GM19438 (cell line): ENCODE data around the gene DHX38.

Source experiments
- ATAC-seq: cut with Tn5 transposase; IDR thresholded peaks from one replicate; pipeline ENCODE4 v1.9.1; 2021; ENCODE audit warnings: low read depth; ENCODE audit not compliant: unreplicated experiment

The DHX38 gene

DNA sequence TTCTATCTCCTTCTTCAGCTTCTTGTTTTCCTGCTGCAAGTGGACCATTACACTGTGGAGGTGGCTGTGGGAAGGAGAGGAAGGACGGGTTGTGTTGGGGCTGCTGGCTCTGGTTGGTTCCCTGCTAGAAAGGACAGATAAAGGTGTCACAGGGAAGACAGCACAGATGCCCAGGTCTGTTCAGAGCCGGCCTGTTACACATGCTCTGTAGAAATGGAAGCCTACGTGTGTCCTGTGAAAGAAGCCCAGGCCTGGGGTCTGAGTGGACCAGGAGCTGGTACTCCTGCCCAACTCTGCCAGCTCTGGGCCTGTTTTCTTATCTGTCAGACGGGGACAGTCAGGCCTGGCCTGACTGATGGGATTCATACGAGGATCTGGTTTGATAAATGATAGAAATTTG lies 26.4 kb downstream of the DHX38 start:
- ATAC-seq: no peak

DNA sequence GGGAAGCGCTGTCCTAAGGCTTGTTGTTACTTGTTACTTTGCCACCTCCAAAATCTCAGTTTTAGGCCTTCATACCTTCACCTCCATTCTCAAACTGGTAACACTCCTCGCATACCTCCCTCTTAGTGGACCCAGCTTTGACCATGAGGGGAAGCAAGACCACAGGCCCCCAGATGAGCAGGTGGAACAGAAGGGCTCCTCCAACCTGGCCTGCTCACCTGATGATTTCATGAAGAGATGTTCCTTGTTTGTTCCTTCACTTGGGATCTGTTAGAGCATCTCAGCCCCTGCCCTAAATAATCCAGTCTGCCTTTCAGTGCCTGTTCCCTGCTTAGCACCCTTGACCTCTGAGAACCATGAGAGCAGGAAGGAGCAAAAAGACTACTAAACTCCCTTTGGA lies 28.7 kb downstream of the DHX38 start:
- no peak for ATAC-seq

DNA sequence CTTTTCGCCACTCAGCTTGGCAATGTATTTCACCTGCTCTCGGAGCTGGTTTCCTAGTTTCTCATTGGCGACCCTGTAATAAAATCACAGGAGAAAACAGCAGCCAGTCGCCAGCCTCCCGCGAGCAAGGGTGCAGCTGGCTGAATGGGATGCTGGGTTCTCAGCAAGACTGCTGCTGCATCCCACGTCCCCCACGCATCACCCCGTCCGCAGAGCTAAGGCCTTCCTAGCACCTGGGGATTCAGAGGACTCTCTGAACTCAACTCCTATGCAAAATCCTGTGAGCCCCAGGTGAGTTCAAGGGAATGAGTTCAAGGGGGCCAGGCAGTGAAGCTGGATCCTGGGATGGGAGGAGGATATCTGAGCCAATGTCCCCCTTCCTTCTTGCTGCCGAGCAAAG lies 29.3 kb downstream of the DHX38 start:
- ATAC-seq: no peak

DNA sequence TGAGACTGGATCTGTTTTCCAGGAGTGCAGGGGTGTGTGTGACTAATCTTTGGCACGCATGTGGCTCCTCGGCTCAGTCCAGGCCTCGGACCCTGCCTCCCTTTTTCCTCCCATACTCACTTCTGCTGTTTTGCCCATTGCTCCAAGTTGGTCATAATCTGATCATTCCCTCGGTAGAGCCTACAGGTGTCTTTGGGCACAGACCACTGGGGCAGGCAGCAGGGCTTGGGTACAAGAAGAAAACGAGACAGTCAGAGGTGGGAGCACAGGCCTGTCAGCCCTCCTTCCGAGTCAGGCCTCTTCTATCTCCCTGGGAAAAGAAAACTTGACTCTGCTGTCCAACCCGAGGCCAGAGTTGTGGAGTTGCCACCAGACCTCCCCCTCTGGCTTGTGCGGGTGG lies 29.8 kb downstream of the DHX38 start:
- ATAC-seq: no peak

DNA sequence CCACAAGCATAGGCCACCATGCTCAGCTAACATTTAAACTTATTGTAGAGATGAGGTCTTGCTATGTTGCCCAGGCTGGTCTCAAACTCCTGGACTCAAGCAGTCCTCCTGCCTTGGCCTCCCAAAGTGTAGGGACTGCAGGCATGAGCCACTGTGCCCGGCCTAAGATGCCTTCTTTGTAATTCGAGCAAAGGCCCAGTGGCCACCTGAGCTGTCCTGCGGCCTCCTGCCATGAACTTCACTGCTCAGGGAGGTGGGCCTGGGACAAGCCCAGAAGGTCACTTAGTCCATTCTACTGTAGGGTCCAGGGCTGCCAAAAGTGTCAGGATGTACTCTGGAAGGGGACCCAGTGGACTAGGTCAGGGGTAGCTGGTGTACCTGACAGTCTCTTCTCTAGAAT lies 30.5 kb downstream of the DHX38 start:
- ATAC-seq: no peak

DNA sequence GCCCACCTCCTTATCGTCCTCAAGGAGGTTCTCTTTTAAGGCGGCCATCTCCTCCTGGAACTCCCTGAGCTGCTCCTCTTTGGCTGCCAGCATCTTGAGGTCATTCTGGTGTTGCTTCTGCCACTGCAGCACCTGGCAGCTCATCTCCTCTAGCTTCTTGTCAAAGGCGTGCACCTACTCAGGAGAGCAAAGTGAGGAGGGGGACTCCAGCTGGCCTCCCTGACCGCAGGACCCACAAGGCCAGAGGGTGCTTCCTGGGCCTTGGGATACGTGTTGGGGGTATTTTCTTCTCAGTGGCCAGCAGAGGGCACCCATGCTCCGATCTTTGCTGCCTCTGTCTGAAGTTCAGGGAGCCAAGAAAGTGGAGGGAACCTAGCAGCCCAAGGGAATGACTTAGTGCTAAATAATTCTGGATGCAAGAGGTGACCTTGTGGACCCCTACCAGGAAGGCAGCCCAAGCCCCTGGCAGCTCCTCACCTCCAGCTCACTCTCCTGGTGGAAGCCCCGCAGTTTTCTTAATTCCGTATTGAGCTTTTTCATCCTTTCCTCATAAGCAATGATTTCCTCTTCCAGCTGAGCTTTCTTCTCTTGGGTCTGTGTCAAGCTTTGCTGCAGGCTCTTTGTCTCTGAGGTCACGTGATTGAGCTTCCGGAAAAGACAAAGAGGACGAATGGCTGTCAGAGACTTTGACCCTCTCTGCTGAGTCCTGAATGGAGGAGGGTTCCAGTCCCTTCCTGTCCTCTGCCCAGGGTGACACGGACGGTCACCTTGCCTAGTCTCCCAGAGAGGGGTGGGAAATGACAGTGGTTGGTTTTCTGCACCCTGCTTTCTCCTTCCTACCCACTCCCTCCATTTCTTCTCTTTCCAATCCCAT lies 31.4 kb downstream of the DHX38 start:
- ATAC-seq: no peak

DNA sequence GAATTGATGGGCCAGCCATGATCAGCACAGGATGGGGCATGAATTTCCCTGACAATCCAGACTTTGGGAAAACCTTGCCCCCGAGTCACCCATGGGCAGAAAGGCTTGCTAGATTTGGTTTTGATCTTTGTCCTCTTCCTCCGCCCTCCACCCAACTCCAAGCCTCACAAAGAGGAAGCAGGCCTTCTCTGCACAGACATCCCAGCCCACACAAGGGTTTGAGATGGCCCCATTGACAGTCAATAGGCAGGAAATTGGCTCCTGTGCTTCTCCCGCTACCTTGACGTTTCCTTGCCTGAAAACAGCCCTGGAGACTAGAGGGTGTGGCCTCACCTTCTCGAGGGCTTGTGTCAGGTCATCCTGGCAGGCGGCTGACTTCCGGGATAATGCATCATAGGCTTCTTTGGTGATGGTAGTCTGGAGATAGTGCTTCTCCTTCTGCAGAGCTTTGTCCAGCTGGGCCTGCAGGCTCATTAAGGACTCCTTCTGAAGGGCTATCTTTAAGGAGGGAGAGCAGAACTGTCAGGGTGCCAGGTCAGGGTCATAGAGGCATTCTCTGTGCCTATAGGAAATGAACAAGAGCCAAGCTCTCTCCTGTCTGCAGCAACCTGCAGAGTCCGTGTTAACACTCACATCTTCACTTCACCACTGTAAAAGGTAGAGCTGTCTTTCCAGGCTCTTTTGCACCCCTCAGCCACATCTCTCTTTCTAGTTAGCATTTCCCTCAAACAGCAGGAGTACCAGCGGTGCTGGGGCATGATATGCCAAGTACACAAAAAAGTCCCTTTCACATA lies 32.2 kb downstream of the DHX38 start:
- ATAC-seq: no peak

DNA sequence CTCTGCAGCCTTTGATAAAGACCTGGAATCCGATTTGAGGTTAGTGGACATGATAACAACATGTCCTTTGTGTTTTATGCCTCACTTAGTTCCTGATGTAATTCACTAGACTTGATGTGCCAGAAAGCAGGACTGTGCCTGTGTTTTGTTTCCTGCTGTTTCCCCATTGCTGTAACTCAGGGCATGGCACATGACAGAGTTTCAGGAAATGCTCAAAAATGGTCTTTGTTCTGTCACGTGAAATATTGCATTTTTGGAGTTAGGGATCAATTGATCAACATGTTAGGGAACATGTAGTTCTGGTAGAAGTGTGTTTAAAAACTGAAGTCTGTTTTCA lies 32.8 kb downstream of the DHX38 start:
- no peak for ATAC-seq

DNA sequence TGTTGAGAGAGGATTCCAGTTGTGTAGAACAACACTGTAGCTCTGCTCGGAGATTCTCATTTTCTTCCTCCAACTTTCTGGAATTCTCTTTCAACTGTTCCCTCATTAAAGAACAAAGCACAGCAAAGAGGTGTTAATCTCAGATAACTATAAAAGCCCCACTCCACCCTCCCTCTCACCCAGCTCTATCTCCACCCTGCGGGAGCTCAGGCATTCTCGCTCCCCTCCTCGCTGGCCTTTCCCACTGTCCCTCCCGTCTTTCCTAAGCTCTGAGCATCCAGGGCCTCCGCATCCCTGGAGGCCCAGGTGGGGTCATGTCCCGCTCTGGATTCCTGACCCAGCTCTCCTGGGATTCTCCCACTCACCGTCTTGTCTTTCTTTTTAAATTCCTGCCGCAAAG lies 35.1 kb downstream of the DHX38 start:
- no peak for ATAC-seq

DNA sequence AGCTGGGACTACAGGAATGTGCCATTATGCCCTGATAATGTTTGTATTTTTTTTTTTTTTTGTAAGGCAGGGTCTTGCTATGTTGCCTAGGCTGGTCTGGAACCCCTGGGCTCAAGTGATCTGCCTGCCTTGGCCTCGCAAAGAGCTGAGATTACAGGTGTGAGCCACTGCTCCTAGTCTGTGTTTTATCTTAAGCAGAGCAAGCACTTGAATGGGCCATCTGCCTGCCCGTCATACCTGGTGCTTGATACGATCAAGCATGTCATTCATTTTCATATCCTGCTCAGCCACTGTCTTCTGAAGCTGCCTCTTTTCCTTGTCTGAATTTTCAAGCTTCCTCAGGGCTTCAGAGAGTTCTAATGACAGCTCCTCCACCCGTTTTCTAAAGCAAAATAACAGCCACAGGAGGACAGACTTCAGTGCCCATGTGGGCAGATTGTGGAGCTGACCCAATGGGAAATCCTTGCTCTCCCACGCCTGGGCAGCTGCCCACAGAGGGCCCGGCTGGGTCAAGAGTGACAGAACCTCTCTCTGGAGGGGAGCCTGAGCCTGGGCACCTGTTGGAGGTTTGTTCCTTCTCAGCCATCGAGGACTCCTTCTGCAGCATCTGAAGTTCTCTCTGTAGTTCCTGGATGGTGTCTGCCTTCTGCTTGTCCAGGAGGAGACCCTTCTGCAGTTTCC lies 36.5 kb downstream of the DHX38 start:
- ATAC-seq: no peak

DNA sequence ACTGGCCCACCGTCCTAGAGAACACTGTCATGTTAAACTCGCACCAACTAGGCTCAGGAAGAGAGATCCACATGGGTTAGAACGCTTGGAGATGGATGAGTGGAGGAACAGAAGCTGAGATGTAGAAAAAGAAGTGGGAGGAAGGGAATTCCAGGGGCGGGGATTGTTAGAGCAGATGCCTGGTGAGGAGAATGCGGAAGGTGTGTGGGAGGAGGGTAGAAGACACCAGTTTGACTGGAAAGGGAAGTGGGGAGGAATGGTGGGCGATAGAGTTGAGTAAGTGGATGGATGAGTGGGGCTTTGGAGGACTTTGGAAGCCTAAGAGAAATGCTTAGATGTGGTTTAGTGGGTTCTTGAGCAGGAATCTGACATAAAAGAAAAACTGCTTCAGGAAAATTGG lies 37.4 kb downstream of the DHX38 start:
- ATAC-seq: no peak

DNA sequence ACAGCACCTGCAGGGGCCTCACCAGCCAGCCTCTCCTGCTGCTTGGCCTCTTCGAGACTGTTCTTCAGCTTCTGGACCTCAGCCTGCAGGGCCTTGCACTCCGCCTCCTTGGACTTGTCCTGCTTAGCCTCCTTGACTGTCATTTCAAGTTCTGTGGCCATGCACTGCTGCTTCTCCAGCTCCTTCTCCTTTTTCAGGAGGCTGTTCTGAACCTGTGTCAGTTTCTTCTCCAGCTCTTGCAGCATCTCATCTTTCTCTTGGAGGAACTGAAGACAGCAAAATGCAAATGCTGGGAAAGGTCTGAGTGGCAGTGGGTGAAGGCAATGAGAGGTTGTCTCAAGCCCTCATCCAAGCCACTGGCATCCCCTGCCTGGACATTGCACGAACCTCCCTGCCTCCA lies 39.1 kb downstream of the DHX38 start:
- no peak for ATAC-seq

DNA sequence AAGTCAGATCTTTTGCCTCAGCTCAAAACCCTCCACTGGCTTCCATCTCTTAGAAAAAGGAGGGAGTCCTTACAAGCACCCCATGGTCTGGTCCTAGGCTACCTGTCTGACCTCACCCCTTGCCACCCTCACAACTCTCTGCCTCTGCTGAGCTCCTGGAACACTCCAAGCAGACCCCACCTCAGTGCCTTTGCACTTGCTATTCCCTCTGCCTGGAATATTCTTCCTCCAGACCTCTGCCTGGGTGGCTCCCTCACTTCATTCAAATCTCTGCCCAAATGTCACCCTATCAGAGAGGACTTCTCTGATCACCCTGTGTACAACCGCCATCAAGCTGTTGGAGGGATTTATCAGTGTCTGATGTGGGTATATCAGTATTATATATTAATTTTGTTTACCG lies 40.9 kb downstream of the DHX38 start:
- no peak for ATAC-seq

DNA sequence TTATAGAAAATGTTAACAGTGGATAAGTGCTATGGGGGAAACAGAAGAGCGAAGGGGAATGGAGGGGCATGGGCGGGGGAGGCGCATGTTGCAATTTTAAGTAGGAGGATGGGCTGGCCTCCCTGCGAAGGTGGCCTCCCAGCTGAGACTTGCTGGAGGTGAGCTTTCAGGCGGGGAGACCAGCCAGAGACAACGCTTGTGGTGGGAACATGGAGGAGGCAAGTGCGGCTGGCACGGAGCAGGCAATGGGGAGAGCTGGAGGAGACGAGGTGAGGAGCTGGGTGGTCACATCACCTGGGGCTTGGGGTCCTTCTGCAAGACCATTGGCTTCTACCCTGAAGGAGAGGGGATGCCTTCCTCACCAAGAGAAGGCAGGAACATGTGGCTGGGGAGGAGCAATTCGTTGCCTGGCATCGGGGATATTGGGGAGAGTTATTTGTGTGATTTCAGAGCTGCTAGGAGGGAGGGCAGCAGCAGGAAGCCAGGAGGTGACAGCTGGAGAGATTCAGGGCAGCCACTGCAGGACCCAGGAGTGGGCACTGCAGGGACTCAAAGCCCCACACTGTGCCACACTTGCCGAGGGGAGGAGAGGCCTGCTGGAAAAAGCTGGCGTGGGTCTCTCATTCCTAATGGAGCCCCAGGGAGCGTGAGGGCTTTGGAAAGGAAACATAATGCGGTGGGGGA lies 43.9 kb downstream of the DHX38 start:
- no peak for ATAC-seq

DNA sequence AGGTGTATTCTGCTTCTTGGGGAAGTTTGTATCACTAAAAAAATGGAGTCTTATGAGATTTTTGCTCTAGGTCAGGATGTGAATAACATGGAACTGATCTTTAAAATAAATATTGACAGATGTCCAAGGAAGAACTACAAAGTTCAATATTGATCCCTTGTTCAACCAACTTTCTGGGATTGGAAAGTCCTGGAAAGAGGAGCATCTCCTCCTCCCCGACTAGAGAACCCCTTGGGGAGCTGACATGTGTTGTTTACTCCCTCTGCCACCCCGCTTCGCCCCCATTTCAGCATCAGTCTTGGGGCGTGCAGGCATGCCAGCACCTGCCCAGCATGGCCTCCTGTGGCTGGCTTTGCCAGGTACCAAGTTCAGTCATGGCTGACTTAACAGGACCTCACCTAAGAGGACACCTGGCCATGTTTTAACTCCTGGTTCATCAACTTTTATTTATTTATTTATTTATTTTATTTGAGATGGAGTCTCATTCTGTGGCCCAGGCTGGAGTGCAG lies 44.5 kb downstream of the DHX38 start:
- ATAC-seq: no peak

DNA sequence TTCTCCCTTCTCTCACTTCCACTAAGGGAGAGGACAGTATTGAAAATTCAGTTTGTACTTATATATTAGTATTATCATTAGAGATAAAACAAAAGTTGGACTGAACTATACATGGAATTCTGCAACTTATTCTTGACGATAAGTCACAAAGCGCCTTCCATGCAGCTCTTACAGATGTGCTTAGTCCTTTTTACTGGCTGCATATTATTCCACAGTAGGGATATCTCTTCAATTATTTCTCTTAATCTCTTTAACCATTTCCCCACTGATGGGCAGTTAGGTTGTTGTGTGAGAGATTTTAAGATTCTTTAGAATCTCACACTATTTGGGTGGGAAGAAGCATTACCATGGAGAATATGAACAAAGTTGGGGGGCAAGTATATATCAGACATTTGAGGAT lies 46.3 kb downstream of the DHX38 start:
- ATAC-seq: no peak

DNA sequence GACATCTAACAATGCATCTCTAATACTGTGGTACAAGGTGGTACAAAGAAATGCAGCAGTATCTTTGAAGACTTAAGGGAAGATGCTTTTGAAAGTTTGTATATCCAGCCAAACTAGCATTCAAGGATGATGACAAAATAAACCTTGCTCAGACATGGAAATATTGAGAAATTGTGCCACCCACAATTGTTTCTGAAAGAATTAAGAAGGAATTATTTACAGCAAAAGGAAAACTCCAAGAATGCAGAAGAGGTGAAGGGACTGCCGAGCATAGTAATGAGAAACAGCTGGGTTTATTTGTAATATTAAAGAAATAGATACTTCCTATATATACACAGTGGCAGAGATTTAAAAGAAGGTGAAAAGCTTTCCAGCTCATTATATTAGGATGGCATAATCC lies 48.8 kb downstream of the DHX38 start:
- no peak for ATAC-seq

DNA sequence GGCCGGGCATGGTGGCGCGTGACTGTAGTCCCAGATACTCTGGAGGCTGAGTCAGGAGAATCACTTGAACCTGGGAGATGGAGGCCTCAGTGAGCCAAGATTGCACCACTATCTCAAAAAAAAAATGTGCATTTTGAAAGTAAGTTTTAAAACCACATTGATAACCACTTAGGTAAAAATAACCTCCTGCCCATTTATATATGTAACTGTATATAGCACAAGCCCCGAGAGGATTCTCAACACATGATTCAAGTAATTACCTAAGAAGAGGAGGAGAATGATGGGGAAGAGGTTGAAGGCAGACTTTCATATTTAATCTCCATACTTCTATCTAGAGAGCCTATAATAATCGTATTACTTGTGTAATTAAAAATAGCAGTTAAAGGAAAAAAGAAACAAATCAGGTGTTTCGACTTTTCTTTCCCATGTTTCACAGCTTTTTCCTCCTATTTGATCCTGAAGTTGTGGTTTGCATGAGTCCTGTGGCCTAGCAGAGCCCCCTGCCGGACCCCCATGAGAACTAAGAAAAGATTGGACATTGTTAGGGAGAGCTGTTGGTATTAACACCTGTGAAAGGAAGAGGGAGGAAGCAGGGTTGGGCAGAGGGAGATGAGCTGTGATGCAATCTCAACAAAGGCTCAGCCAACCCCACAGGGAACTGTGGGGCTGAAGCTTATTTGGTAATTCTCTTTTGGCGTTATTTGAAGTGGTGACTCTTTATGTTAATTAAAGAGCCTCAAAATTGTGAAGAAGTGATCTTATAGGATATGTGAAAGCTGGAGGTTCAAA lies 56.2 kb downstream of the DHX38 start:
- no peak for ATAC-seq

DNA sequence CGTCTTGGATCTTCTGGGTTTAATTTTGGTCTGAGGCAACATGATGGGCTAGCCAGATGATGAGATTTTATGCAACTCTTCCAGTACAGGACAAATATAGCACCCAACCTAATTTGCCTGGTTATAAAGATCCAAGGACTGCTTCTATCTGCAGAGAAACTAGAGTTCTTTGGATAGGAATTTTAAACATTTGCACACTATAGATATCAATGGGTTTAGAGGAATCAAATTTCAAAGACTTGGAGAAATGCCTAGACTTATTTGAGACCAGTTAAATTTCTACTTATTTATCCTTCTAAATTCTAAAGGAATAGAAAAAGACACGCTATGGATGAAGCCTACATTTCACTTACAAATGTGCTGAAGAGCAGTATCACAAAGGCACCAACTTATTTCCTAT lies 65.7 kb downstream of the DHX38 start:
- ATAC-seq: no peak

DNA sequence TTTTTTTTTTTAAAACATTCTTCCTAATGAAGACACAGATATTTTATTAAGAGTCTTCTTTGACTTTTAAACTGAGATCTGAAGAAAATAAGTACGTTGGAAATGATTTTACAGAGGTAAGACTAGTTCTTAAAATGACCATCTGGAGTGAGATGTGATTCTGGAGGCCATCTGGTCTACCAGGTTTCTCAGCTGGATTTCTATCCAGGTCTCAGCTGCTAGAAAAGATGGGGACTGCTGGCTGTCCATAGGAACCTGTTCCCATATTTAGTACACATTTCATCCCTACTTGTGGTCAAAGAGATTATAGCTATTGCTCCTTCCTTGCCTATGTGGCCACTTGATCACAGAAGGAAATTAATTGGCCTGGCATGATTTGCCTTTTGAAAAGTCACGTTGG lies 66.2 kb downstream of the DHX38 start:
- ATAC-seq: no peak
